OCI-LY7 (cell line): ENCODE results near the gene FHDC1.

Source experiments
- CTCF ChIP-seq: fragments of 200-600 bp; sonication (generic); conservative IDR thresholded peaks from 2 replicates; pipeline ENCODE4 v1.5.1; 2014; ENCODE audit warnings: mild to moderate bottlenecking, antibody characterized with exemption, low read length, moderate library complexity, mixed read lengths
- EZH2phosphoT487 ChIP-seq: fragments of 200-600 bp; sonication (generic); IDR thresholded peaks from 2 replicates; pipeline ENCODE4 v1.6.1; 2018; ENCODE audit warnings: low read depth, borderline replicate concordance, mild to moderate bottlenecking, mixed run types, antibody characterized with exemption, low read length, moderate library complexity, mixed read lengths

- TF ChIP-seq CTCF: no peak
- no peak for TF ChIP-seq EZH2phosphoT487
Measured at GRCh38 chr4:152962150-152962549, 26.0 kb downstream of the FHDC1 start.
